GM19324 (cell line): ENCODE results near the gene GABRD.

Source experiments
- ATAC-seq: cut with Tn5 transposase; IDR thresholded peaks from one replicate; pipeline ENCODE4 v1.9.1; 2021; ENCODE audit warnings: mild to moderate bottlenecking, moderate library complexity; ENCODE audit not compliant: unreplicated experiment, low FRiP score

The GABRD gene

DNA sequence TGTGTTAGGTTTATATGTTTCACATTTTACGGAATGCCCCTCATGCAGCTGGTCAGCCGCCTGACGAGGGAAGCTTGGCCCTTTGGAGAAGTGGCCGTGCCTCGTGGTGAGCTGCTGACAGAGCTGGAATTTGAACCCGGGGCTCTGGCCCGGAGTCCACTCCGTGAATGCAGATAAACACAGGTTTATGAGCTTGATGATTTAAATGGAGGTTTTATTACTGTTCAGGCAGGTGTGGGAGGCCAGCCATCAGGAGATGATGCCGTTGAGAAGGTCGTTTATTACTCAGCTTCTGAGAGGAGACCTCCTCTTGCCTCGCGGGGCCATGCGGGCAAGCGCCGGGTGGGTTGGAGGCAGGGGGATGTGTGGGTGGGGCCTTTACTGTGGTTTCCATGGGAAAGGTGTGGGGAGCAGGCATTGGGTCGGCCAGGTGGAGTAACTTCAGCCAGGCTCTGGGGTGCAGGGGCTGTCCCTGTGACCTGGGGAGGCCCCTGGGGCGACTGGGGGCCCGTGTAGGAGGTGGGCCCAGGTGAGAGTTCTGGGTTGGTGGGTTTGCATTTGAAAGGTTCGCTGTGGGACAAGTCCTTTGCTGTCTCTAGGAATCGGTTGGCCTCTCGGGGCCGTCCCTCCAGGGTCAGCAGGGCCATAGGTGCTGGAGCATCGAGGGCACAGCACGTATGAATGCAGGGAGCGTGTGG lies 53.1 kb downstream of the GABRD start:
- ATAC-seq, result no peak

DNA sequence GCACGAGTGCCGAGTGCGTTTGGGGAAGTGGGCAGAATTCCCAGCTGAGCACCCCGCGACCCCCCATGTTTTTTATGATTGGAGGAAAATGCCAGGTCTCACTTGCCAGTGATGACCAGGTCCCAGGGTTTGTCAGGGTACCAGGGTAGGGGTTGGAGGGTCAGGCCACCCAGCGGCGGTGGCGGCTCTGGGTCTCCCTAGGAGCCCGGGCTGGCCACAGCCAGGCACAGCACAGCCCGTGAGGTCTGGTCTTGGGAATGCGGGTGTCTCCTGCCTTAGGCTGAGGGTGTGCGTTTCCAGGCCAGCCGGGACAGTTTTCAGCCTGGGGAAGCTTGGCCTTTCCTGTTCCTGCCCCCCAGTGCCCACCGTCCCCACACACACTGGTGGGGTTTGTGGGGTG lies 53.7 kb downstream of the GABRD start:
- ATAC-seq, result no peak

DNA sequence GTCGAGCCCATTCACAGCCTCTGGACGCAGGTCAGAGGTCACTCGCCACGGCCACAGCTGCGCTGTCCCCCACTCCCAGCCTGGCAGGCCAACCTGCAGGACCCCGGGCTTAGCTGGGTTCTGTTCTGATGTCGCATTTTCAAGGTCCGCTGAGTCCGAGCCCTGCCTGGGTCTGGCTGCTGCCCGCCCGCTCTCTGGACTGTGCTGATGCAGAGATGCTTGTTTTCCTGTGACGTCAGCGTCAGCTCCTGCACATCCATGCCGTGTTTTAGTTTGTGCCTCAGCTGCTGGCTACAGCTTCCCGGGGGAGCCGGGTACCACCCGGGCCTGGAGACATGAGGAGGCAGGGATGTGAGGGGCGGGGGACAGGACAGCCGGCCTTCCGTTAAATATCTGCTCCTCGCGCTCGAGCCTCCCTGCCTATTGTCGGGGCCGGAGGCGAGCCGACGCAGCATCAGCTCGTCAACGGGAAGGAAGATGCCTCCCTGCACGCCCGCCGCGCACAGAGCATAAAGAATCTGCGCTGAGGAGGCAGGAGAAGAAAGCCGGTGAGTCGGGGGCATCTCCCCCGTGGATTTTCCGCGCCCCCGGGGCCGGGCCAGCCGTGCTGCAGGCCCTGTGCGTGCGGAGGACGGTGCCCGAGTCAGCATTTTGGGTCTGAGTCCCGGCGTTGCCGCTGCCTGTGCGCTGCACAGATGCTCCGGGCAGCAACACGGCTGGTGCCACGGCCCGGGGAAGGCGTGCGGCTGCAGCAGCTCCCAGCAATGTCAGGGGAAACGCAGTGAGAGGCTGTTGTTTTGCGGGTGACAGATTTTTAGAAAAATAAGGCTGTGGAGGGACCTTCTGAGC lies 54.5 kb downstream of the GABRD start:
- ATAC-seq, result no peak

DNA sequence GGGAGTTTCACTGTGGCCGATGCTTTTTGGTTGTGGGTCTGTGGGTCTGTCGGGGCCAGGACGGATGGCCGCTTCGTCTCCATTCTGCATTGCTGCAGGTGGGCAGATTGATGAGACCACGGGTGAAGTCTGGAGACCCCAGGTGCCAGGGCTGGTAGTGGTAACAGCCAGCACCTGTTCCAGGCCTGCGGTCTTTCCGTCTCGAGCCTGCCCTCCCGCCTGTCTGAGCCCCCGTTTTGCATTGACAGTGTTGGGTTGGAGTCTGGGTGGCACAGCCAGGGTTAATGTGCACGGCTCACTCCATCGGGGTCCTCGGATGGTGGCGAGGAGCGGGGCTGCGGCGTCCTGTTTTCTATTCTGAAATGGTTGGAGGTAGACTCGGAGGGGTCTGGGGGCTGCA lies 55.3 kb downstream of the GABRD start:
- ATAC-seq, result no peak

DNA sequence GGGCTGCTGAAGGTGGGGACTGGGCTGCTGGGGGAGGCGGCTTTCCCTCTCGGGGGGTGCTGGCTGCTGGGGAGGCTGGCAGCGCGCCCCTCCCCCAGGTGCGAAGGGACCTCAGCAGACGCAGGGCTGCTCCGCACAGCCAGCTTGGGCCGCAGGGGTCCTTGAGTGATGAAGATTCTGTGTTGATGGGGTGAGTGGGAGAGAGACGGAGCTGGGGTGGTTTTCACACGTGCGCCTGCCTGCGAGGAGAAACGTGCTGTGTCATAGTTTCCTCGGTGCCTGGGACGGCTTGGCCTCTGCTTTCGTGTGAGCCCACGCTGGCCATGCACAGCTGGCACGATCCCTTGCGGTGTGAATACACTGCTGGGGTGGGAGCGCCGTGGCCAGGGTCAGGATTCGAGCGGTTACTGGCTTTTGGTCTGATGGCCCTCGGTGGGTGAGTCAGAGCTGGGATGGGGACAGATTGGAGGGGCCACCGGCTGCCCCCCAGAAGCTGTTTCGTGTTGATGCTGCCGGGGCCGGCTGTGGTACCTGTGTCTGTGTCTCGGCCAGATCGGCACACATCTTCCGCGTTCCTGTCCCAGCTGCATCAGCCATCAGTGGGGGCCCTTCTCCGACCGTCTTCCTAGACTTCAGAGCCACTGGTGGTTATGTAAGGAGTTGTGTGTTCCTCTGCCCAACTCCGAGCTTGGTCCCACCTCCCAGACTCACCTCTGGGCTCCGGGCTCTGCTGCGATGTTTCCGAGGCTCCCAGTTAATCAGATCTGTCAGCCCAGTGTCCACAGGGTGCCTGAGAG lies 56.0 kb downstream of the GABRD start:
- no peak for ATAC-seq

DNA sequence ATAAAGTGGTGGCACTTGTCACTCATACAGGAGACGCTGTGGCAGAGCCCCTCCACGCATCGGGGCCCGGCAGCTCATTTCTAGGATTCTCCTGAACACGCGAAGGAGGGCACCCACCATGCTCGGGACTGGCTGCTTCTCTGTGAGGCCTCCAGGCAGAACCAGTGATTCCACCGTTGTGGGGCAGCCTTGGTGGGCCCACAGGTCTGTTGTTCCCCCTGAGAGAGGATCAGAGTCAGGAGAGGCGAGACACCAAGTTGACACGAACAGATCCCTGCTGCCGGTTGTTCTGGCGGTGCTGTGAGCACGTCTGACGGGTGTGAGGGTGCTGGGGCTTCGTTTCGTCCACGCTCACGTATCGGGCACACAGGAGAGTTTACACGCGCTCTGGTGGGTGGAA lies 57.7 kb downstream of the GABRD start:
- no peak for ATAC-seq

DNA sequence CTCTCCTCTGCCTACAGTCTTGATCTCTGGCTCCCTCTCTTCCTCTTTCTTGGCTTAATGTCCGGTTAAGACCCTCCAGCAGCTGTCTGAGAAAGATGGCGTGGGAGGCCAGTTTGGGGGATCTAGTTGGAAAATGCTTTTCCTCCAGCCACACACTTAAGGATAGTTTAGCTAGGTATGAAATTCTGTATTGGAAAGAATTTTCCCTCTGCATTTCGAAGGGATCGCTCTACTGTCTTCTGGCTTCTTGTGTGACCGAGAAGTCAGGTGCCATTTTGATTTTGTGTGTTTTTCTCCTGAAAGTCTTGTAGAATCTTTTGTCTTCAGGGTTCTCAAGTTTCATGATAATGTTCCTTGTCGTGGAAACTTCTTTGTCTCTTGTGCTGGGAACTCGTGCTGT lies 59.0 kb downstream of the GABRD start:
- no peak for ATAC-seq

DNA sequence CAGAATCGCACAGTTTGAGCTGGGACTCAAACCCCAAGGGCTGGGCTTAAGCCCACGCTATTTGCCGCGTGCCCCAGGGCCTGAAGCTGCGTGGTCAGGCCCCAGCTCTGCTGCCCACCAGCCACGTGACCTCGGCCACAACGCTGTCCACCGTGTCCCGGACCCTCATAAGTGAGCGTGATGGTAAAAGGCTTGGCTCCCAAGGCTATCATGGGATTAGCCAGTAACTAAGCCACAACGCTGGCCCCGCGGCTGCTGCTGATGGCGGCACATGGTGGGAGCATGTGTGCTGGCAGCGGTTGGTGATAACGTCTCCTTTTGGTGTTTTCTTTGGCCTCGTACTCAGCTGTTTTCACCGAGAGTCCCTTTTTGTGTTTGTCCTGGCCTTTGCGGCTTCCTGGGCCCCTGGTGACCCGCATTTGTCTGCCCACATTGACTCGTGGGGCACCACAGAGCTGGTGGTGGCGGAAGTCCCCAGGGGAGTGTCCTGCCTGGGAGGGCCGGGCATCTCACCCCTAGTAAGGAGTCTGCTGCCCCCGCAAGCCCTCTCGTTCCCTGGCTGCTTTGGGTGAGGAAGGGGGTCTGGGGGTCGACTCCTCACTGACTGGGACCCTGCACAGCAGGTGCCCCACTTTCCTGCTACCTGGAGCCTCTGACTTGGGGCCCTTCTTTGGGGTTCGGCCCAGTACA lies 60.4 kb downstream of the GABRD start:
- no peak for ATAC-seq

DNA sequence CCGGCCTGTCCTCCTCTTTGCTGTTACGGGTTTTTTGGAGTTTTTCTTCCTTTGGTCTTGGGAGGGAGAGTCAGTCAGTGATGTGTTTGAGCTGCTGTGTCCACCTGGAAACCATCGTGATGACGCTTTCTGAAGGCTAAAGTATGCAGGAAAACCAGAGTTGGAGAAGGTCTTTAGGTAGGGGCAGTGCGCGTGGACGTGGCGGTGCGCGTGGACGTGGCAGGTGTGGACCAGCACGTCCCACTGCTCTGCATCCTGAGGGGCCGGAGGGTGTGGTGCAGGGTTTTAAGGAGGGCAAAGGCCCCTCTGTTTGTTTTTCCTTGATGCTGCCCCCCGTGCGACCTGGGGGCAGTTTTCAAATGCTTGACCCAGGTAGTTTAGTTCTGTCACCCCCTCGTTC lies 61.0 kb downstream of the GABRD start:
- no peak for ATAC-seq
